ENCODE data around the gene CST4. TPM values are rescaled to one million over a fixed set of nuclear protein-coding genes. Genes with fewer than 3 reads are reported as not detected.
"Not testable (repeated sequence)": the region's sequence is repeated elsewhere in the genome, so short reads cannot be mapped to it uniquely, and the experiment has no call there.

Gene CST4
- total RNA-seq = not detected

DNA sequence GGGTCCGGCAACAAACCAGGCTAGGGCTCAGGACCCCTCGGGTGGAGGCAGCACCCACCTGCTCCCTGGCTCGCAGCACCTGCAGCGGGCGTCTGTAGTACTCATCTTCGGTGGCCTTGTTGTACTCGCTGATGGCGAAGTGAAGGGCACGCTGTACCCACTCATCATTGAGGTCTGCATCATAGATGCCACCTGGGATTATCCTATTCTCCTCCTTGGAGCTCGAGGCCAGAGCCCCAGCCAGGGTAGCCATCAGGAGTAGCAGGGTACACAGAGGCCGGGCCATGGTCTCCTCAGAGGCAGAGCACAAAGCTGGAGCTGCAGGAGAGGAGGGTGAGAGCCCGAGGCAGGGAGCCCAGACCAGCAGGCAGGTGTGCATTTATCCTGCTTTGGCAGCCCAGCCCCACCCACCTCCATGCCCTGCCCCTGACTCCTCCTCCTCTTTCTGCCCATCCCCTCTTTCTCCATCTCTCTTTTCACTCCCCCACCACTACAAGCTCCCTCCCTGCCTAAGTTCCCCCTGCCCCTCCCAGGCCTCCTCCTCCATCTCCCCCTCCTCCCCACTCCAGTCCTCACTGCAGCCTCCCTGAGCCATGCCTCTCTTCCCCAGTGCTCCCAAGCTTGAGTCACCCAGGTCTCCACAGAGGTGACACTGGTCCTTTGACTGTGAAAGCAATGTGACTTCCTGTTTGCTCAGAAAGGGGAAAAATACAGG is at the start of gene CST4:
Gene CST4 (minus strand): TSS at position 355 of the 715 bp plus-strand sequence. CDS start 69 bp downstream, at position 286.
- not testable (repeated sequence) for DNase-seq

DNA sequence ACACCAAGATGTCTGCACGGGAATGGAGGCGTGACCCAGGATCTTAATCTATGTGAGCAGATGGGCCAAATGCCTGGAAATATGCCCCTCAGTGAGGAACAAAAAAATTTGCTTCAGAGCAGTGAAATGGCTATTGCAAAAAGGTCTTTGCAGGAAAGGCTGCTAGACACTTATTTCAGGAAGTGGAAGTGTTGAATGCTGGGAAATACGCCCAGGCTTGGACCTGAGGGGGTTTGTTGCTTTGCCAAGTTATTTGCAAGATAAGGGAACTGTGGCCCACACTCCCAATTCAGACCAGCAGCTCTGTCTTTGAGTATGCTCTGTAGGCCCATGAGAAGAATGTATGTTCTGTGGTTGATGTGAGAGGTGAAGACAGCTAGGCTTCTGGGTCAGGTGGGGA is 46.6 kb upstream of the CST4 start:
- DNase-seq = not testable (repeated sequence)

- DNase-seq = not testable (repeated sequence)
Measured at GRCh38 chr20:23734949-23735348, 46.1 kb upstream of the CST4 start.

DNA sequence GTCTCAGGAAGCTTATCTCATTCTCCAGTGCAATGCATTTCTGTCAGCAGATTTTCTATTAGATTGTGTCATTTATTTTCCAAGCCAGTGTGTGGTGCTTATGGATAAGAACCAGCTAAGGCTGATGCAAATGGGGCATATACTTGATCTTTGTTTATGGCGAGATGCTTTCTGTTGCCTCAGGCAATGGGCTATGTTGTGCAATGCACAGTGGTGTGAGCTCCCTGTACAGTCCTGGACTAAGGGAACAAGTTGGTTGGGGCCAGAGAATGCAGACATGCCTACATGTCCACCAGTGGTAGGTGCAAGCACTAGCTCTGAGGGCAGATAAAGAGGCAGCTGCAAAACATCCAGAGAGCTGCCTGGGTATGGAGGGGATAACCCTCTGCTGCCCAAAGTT is 45.6 kb upstream of the CST4 start:
- DNase-seq = not testable (repeated sequence)

DNA sequence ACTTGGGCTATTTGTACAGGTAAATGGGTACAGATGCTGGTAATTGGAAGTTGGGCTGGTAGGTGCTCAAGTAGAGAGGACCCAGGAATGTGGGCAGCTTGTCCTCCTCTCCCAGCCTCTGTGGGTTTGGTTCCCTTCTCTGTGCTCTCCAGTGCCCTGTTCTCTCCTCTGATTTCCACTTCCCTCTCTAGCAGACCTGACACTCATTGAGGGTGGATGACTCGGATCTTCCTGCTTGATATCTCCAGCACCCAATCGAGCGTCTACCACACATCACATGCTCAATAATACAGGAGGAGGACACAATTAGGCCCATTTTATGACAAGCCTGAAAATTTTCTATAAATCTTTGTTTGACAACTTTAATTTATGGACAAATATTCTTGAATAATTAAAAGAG is 38.2 kb upstream of the CST4 start:
- no peak for DNase-seq

GRCh38 chr20:23725102-23725501 is 36.3 kb upstream of the CST4 start:
- no peak for DNase-seq

GRCh38 chr20:23723659-23724307 is 34.9 kb upstream of the CST4 start:
- DNase-seq = not testable (repeated sequence)

DNA sequence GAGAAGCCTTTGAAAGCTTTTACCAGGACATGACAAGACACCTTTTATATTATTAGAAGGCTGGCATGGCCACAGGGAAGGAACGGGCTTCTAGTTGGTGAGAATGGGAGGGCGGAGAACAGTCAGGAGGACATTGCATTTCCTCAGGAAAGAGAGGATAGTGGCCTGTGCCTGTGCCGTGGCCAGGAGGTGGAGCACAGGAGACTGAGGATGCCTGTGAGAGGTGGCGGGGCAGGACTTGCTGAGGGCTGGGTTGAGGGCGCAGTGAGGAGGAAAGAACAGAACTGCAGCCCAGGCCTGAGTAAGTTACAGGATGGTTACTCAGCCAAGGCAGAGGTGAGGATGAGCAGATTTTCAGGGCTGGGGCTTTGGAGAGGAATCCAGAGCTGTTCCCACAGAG is 34.0 kb upstream of the CST4 start:
- DNase-seq = not testable (repeated sequence)

GRCh38 chr20:23721962-23722361 is 33.1 kb upstream of the CST4 start:
- DNase-seq = no peak

- not testable (repeated sequence) for DNase-seq
Measured at GRCh38 chr20:23719351-23719750, 30.5 kb upstream of the CST4 start.

GRCh38 chr20:23711778-23712177 is 22.9 kb upstream of the CST4 start:
- not testable (repeated sequence) for DNase-seq

GRCh38 chr20:23710771-23711170 is 21.9 kb upstream of the CST4 start:
- DNase-seq = no peak

DNA sequence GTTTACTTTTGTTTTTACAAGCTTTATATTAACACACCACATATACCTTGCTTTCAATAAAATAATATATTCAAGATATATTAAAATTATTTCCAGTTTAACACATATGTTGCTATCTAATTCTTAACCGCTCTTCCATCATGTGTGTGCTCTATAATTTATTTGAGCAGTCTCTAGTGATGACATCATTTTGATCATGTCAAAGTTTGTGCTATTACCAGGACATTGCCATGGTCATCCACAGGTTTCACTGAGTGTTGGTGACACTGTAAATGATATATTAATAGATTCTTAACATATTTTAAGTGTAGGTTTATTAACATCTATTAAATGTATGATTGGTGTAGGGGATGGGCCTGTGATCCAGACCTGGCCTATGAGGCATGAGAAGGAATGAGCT is 17.1 kb upstream of the CST4 start:
- no peak for DNase-seq

DNA sequence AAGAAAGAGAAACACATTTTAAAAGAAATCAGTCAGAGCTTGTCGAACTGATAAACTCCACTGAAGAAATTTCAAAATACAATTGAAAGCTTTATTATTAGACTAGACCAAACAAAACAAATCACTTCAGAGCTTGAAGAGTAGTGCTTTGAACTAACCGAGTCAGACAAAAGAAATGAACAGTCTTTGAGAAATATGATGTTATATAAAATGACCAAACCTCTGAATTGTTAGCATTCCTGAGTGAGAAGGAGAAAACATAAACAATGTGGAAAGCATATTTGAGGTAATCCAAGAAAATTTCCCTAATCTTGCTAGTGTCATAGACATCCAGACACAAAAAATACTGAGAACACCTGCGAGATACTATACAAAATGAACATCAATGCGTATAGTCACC is 13.2 kb upstream of the CST4 start:
- DNase-seq = no peak

GRCh38 chr20:23700931-23701330 is 12.1 kb upstream of the CST4 start:
- no peak for DNase-seq

- DNase-seq = no peak
Measured at GRCh38 chr20:23697947-23698346, 9.1 kb upstream of the CST4 start.

DNA sequence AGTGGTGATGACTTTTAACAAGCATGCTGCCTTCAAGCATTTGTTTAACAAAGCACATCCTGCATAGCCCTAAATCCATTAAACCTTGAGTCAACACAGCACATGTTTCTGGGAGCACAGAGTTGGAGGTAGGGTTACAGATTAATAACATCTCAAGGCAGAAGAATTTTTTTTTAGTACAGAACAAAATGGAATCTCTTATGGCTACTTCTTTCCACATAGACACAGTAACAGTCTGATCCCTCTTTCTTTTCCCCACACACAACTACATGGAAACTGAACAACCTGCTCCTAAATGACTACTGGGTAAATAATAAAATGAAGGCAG is 6.2 kb upstream of the CST4 start:
- DNase-seq = peak; percentile 3

DNA sequence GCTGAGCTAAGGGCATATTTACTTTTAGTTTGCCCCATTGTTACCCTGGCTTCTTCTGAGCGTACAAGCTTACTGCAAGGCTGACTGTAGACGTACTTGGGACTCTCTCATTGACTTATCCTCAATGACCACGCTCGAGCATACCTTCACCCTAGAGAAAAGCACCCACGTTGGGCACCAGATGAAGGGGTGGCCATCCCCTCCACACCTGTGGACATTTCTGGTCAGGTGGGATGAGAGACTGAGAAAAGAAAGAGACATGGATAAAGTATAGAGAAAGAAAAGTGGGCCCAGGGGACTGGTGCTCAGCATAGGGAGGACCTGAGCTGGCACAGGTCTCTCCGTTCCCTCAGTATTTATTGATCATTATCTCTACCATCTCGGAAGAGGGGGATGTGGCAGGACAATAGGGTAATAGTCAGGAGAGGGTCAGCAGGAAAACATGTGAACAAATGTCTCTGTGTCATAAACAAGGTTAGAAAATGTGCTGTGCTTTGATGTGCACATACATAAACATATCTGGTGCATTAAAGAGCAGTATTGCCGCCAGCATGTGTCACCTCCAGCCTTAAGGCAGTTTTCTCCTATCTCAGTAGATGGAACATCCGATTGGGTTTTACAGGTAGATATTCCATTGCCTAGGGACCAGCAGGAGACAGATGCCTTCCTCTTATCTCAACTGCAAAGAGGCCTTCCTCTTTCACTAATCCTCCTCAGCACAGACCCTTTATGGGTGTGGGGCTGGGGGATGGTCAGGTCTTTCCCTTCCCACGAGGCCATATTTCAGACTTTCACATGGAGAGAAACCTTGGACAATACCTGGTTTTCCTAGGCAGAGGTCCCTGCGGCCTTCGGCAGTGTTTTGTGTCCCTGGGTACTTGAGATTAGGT is 5.6 kb upstream of the CST4 start:
- DNase-seq = not testable (repeated sequence)

- not testable (repeated sequence) for DNase-seq
Measured at GRCh38 chr20:23692725-23693619, 4.1 kb upstream of the CST4 start.

DNA sequence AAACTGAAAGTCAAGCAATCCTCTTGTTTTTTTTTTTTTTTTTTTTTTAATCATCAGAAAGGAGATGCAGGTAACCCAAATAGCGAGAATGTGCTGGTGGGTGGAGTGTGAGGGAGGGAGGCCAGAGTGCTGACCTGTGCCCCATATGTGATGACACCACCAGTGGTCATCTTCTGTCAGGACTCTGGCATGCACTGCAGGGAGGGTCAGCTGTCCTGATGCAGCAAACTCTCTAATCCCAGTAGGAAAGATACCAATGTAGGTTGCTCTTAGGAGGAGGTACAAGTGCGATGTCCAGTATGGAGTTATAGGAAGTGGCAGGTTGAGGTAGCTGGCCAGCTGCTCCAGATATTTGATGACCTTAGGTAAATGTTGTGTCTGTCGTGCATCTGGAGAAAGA is 2.8 kb upstream of the CST4 start:
- no peak for DNase-seq

- no peak for DNase-seq
Measured at GRCh38 chr20:23690581-23690980, 1.7 kb upstream of the CST4 start.

DNA sequence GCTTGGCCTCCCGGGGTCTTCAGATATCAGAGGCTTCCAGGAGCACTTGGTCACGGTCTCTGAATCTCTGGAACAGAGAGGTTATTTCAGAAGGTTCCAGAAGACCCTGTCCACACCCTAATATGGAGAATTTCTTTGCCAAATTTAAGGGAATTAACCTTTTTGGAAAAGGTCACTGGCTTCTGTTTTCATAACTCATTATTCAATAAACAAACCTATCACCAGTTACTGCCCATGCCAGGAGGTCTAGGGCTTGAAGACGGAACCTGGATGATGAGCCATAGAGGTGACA is 507 bp upstream of the CST4 start:
- no peak for DNase-seq

All from tongue (tissue), 2 donors.